ENCODE results near the gene NUCKS1.

NUCKS1 gene

GRCh38 chr1:205666372-205667166 lies 83.4 kb downstream of the NUCKS1 start:
- DNase-seq: no peak

DNA sequence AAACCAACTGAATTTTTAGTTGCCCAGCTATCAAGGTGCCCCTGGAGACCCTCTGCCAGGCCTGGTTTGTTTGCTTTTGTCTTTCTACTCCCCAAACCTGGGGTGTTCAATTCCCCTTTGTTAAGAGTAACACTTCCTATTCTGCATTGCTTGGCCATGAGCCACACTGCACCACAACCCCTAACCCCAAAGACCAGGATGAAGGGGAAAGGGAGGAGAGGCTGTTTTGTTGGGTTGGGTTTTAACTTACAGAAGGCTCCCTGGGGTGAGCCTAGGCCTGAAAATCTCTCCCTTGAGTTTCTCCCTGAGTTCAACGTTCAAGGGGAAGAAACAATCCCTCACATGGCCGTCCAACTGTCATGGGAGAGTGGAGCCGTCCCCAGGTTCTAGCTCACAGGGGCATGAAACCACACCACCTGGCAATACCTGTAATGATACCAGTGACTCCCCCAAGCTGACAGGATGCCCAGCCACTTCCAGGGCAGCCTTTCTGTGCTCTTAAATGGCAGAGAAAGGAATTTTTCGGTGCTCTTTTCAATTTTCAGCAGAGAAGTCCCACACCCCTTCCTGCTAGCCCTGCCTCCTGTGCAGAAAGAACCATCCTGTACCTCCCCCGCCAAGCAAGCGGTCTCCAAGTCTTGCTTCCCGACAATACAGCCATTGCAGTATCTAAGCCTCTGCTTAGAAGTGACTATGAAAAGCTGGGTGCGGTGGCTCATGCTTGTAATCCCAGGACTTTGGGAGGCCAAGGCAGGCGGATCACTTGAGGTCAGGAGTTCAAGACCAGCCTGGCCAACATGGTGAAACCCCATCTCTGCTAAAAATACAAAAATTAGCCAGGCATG lies 84.6 kb downstream of the NUCKS1 start:
- DNase-seq: no peak

DNA sequence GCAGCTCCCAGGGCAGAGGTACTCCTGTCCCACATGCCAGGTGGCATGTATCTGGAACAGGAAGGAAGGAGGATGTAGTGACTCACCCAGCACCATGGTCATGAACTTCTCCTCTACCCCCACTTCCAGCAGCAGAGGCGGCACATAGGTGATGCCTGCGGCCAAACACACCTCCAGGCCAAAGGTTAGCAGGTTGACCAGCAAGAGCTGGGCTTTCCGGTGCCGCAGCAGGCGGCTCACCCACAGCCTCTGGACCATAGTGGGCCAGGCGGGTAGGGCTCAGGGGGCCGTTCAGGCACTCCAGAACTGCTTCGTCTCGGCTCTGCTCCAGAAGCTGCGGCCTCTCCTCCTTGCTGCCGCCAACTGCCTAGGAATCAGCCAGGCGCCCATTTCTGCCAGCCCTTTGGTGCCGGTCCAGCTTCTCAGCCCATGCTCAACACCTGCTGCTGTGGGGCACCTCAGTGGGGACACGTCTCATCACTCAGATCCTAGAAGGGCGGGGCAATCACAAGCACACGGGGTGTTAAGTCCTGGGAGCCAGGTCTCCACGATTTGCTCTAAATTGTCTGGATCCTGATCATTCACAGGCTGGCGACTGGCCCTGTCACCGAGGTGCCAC lies 85.5 kb downstream of the NUCKS1 start:
- no peak for DNase-seq

- no peak for DNase-seq
Measured at GRCh38 chr1:205663286-205663936, 86.6 kb downstream of the NUCKS1 start.

Data from femur (tissue), 1 donor.